ENCODE measurements around the gene RPL36A.

- no peak for TF ChIP-seq CTCF (IDR thresholded peaks at IDR 0.05)
- no peak for TF ChIP-seq POLR2A (IDR thresholded peaks at IDR 0.05)
Observed at GRCh38 chrX:101370888-101371504, 19.8 kb upstream of the RPL36A start.

Measured in uterus (tissue), 2 donors.